ENCODE measurements around the gene OR1F1.

DNA sequence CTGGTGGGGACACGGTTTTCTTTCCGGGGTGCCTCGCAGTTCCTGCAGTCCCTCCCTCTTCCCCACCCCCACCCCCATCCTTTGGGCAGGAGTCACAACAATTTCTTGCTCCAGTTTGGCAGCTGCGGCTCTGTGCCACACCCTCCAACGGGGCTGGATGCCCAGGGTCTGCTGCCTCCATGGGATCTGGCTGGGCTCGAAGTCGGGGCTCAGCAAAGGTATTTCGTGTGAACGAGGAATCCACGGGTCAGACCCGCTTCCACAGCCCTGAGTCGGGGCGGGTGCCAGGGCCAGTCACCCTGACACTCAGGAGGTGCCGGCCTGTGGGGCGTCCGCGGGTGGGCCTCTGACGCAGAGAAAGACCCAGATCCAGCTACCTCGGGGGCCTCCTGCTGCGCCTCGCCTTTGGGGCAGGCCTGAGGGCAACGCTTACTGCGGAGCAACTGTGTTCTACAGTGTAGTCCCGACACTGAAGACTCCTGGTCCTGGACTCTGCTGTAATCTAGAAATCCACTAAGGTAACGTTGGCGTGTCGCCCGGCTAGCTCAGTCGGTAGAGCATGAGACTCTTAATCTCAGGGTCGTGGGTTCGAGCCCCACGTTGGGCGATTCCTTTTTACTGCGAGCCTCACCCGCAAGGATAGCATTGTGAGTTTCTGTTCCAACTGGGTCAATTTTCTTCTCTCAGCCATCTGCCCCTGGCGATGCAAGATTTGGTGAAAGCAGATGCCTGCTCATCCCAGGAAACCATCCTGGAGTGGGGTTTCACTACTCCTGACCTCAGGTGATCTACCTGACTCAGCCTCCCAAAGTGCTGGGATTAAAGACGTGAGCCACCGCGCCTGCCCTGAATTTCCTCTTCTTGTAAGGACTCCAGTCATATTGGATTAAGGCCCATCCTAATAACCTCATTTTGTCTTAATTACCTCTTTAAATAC lies 12.6 kb upstream of the OR1F1 start:
- no peak for TF ChIP-seq POLR2AphosphoS5 (IDR thresholded peaks at IDR 0.05)
- TF ChIP-seq EP300 (IDR thresholded peaks at IDR 0.05) = no peak
- no peak for TF ChIP-seq POLR2A (IDR thresholded peaks at IDR 0.05)

Data from sigmoid colon (tissue), 4 donors.